IMR-90 (cell line): ENCODE data around the gene CLDN15. TPM values are rescaled to one million over a fixed set of nuclear protein-coding genes. Genes with fewer than 3 reads are reported as not detected.

ENCODE experiments used
- ATAC-seq: fragments of 200-7000 bp; cut with Tn5 transposase; 2 replicates; pipeline ENCODE4 v1.9.1; 2020; ENCODE audit warnings: low read depth, mild to moderate bottlenecking, moderate library complexity
- BruUV-seq: library from RNA; stranded (reverse); fragments of 400-500 nt; replicated peaks from 2 replicates; lab custom pipeline; 2021; lab: Mats Ljungman, UMichigan
- CTCF ChIA-PET: fragments of 300-600 bp; formaldehyde crosslinking; extraction: SDS; loops from one replicate; lab custom pipeline; 2021; ENCODE audit warnings: antibody characterized with exemption; lab: Yijun Ruan, JAX
- POLR2A ChIA-PET: fragments of 300-600 bp; sonication (Branson Sonifier 250); formaldehyde crosslinking; loops from one replicate; lab custom pipeline; 2022; ENCODE audit warnings: antibody characterized with exemption; ENCODE audit not compliant: unreplicated experiment; lab: Charles Lee
- DNase-seq: peaks from one replicate; pipeline ENCODE4 v3.0.0; 2013
- H2AFZ ChIP-seq: replicated peaks from 2 replicates; pipeline ENCODE3; 2013; ENCODE audit warnings: low read length, mild to moderate bottlenecking; ENCODE audit not compliant: poor library complexity
- H2AK5ac ChIP-seq: 2 replicates; pipeline ENCODE4 v1.6.1; 2013; ENCODE audit warnings: low read depth, low read length, inconsistent platforms
- H2AK9ac ChIP-seq: replicated peaks from 2 replicates; pipeline ENCODE3; 2013; ENCODE audit warnings: mild to moderate bottlenecking, low read depth, low read length, moderate library complexity; ENCODE audit not compliant: poor library complexity
- H2BK120ac ChIP-seq: 2 replicates; pipeline ENCODE4 v1.6.1; 2013; ENCODE audit warnings: low read depth, low read length, inconsistent platforms
- H2BK15ac ChIP-seq: 3 replicates; pipeline ENCODE4 v1.6.1; 2013; ENCODE audit warnings: low read depth, low read length, inconsistent platforms
- H2BK20ac ChIP-seq: 2 replicates; pipeline ENCODE4 v1.6.1; 2013; ENCODE audit warnings: low read depth, mild to moderate bottlenecking, inconsistent platforms, low read length, moderate library complexity
- H2BK5ac ChIP-seq: 2 replicates; pipeline ENCODE4 v1.6.1; 2013; ENCODE audit warnings: mild to moderate bottlenecking, low read depth, low read length, inconsistent platforms; ENCODE audit not compliant: poor library complexity, severe bottlenecking
- H3K14ac ChIP-seq: replicated peaks from 2 replicates; pipeline ENCODE4 v1.6.1; 2013; ENCODE audit warnings: low read depth, low read length, inconsistent platforms
- H3K18ac ChIP-seq: 2 replicates; pipeline ENCODE4 v1.6.1; 2013; ENCODE audit warnings: low read depth, low read length, control low read depth
- H3K23ac ChIP-seq: 2 replicates; pipeline ENCODE4 v1.6.1; 2013; ENCODE audit warnings: low read depth, low read length, inconsistent platforms
- H3K27ac ChIP-seq: 2 replicates; pipeline ENCODE4 v1.5.1; 2013; ENCODE audit warnings: mild to moderate bottlenecking, control low read depth, low read length; ENCODE audit not compliant: insufficient read depth
- H3K27me3 ChIP-seq: 2 replicates; pipeline ENCODE4 v1.6.1; 2013; ENCODE audit warnings: low read length; ENCODE audit not compliant: control insufficient read depth, insufficient read depth
- H3K36me3 ChIP-seq: 2 replicates; pipeline ENCODE4 v1.6.1; 2013; ENCODE audit warnings: low read length, mixed read lengths; ENCODE audit not compliant: control insufficient read depth, insufficient read depth
- H3K4ac ChIP-seq: 2 replicates; pipeline ENCODE4 v1.6.1; 2013; ENCODE audit warnings: low read depth, low read length, inconsistent platforms
- H3K4me1 ChIP-seq: 2 replicates; pipeline ENCODE4 v1.6.1; 2013; ENCODE audit warnings: low read length, mixed read lengths; ENCODE audit not compliant: control insufficient read depth, insufficient read depth
- H3K4me2 ChIP-seq: 2 replicates; pipeline ENCODE4 v1.6.1; 2013; ENCODE audit warnings: low read depth, mild to moderate bottlenecking, control low read depth, low read length, moderate library complexity
- H3K4me3 ChIP-seq: 2 replicates; pipeline ENCODE4 v1.5.1; 2013; ENCODE audit warnings: low read depth, mild to moderate bottlenecking, control low read depth, low read length, moderate library complexity; ENCODE audit not compliant: insufficient read depth
- H3K56ac ChIP-seq: 2 replicates; pipeline ENCODE4 v1.6.1; 2013; ENCODE audit warnings: low read length, inconsistent platforms; ENCODE audit not compliant: insufficient read depth; ENCODE audit errors: extremely low read depth
- H3K79me1 ChIP-seq, 2 experiments: 2 replicates each; pipeline ENCODE4 v1.6.1; 2013; ENCODE audit warnings: low read length in 2 of 2, inconsistent platforms in 1 of 2, low read depth in 1 of 2
- H3K9ac ChIP-seq: 2 replicates; pipeline ENCODE4 v1.6.1; 2013; ENCODE audit warnings: low read depth, low read length, control low read depth
- H3K9me1 ChIP-seq: 2 replicates; pipeline ENCODE4 v1.6.1; 2013; ENCODE audit warnings: low read length, inconsistent platforms; ENCODE audit not compliant: insufficient read depth
- H3K9me3 ChIP-seq: 2 replicates; pipeline ENCODE4 v1.6.1; 2013; ENCODE audit warnings: low read length; ENCODE audit not compliant: control insufficient read depth, insufficient read depth
- H4K20me1 ChIP-seq: 2 replicates; pipeline ENCODE4 v1.6.1; 2013; ENCODE audit warnings: low read length, inconsistent platforms; ENCODE audit not compliant: insufficient read depth
- H4K5ac ChIP-seq: 2 replicates; pipeline ENCODE4 v1.6.1; 2013; ENCODE audit warnings: mild to moderate bottlenecking, low read depth, low read length, control low read depth
- H4K8ac ChIP-seq, 2 experiments: 2 replicates each; pipeline ENCODE4 v1.6.1; 2013; ENCODE audit warnings: low read depth in 2 of 2, low read length in 2 of 2, control low read depth in 1 of 2, inconsistent platforms in 1 of 2
- H4K91ac ChIP-seq: 2 replicates; pipeline ENCODE4 v1.6.1; 2013; ENCODE audit warnings: low read depth, low read length, inconsistent platforms; ENCODE audit not compliant: insufficient read depth
- BHLHE40 ChIP-seq: fragments of 150-350 bp; IDR thresholded peaks from 2 replicates; pipeline ENCODE4 v1.6.1; 2016; ENCODE audit warnings: mild to moderate bottlenecking, low read depth, low read length
- CHD1 ChIP-seq: IDR thresholded peaks from 2 replicates; pipeline ENCODE4 v1.6.1; 2012; ENCODE audit warnings: low read depth, low read length, improper control_type of control experiment
- FOS ChIP-seq: fragments of 150-350 bp; IDR thresholded peaks from 2 replicates; pipeline ENCODE4 v1.6.1; 2016; ENCODE audit warnings: low read depth, low read length
- MAFK ChIP-seq: IDR thresholded peaks from 2 replicates; pipeline ENCODE4 v1.6.1; 2012; ENCODE audit warnings: low read depth, low read length, improper control_type of control experiment
- MAZ ChIP-seq: IDR thresholded peaks from 2 replicates; pipeline ENCODE4 v1.6.1; 2012; ENCODE audit warnings: low read depth, mild to moderate bottlenecking, low read length, improper control_type of control experiment, moderate library complexity, borderline replicate concordance
- MXI1 ChIP-seq: IDR thresholded peaks from 2 replicates; pipeline ENCODE4 v1.6.1; 2012; ENCODE audit warnings: low read depth, mild to moderate bottlenecking, low read length, moderate library complexity, borderline replicate concordance
- NFE2L2 ChIP-seq: fragments of 150-350 bp; IDR thresholded peaks from 2 replicates; pipeline ENCODE4 v1.6.1; 2016; ENCODE audit warnings: low read depth, mild to moderate bottlenecking, low read length
- POLR2A ChIP-seq: IDR thresholded peaks from 2 replicates; pipeline ENCODE4 v1.6.1; 2012; ENCODE audit warnings: mild to moderate bottlenecking, low read depth, low read length
- RAD21 ChIP-seq: IDR thresholded peaks from 2 replicates; pipeline ENCODE4 v1.6.1; 2012; ENCODE audit warnings: low read length, improper control_type of control experiment
- SMC3 ChIP-seq: fragments of 150-350 bp; IDR thresholded peaks from 2 replicates; pipeline ENCODE4 v1.6.1; 2016; ENCODE audit warnings: low read depth, mild to moderate bottlenecking, antibody characterized with exemption, low read length, moderate library complexity
- WGBS, 2 experiments: methylation state at CpG; one replicate each; pipeline versions ENCODE4 v1.1.5 to v1.1.7; 2013; ENCODE audit warnings: missing lambda C conversion rate in 2 of 2; ENCODE audit not compliant: insufficient read length in 1 of 2; ENCODE audit errors: extremely low coverage in 2 of 2; 5-methylcytosine and 5-hydroxymethylcytosine counted together
- dilution Hi-C: fragments of 300-500 bp; cut with HindIII; formaldehyde crosslinking; loops from one replicate; pipeline ENCODE4 v1.14.3; 2018; ENCODE audit warnings: low sequenced_read_pairs; ENCODE audit not compliant: unreplicated experiment
- in situ Hi-C: fragments of 300-500 bp; cut with MboI; formaldehyde crosslinking; loops from 3 replicates; pipeline ENCODE4 v1.14.3; 2019; ENCODE audit warnings: low sequenced_read_pairs, inconsistent platforms, mixed read lengths
- intact Hi-C: fragments of 100-400 bp; cut with micrococcal nuclease; formaldehyde crosslinking; loops from 2 replicates; pipeline ENCODE4 v1.10.0; 2022
- polyA plus RNA-seq, 3 experiments: library from polyadenylated mRNA; depleted of rRNA; stranded (reverse); fragments of >200 nt; gene quantifications; 2 replicates each; pipeline ENCODE4 v1.2.3, GENCODE V29; 2012; ENCODE audit warnings: low replicate concordance in 1 of 3
- total RNA-seq: library from RNA; depleted of rRNA; stranded (reverse); fragments of >200 nt; gene quantifications from 2 replicates; pipeline ENCODE4 v1.2.3, GENCODE V29; 2012
- TF ChIP-seq, protein P1 (sequence below): fragments of 150-350 bp; IDR thresholded peaks from 2 replicates; pipeline ENCODE4 v1.6.1; 2017; ENCODE audit warnings: mild to moderate bottlenecking, antibody characterized with exemption, low read length, low read depth

CLDN15 gene
- total and polyA plus RNA-seq, 2 of the 4 experiments (the other 2 are of a cell fraction): 0.72 to 5.4 TPM

DNA sequence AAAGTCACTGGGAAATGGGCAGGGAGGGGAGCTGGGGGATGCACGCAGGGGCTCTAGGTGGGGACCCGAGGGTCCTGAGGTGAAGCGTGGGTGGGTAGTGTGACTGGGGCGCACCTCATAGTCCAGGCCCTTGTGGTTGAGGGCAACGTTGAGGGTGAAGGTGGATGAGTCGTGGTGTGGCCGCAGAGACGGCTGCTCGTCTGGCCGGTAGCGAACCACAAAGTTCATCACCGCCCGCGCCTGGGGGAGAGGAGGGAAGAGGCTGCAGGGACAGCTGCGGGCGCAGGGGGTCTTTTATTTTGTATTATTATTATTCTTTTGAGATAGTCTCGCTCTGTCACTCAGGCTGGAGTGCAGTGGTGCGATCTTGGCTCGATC, 30.9 kb downstream of the CLDN15 start:
- no peak overlapping the region for H3K4me3 ChIP-seq
- no peak overlapping the region for H3K18ac ChIP-seq
- no peak overlapping the region for H4K5ac ChIP-seq
- H3K56ac ChIP-seq: no peak overlapping the region
- no peak overlapping the region for H4K8ac ChIP-seq
- H3K14ac ChIP-seq: no peak overlapping the region
- H4K20me1 ChIP-seq: no peaks in the 10 kb centered on the region; the same call in 1 of the 2 replicates
- no peak overlapping the region for H2AFZ ChIP-seq
- dilution Hi-C loops (no loop called here), in situ Hi-C loops (no loop called here), intact Hi-C loops (no loop called here)
- H3K27me3 ChIP-seq: peaks cover 22% of the 10 kb centered on the region
- H2BK20ac ChIP-seq: no peak overlapping the region
- H2BK5ac ChIP-seq: no peak overlapping the region
- no peak overlapping the region for H2BK120ac ChIP-seq
- H4K91ac ChIP-seq: no peak overlapping the region
- 74% methylated on average over 3 of the region's 19 CpGs; no CpG with 5 or more reads in 1 of the 2 experiments for WGBS, 2 experiments
- H3K27ac ChIP-seq: no peak overlapping the region
- no peak for TF ChIP-seq CHD1
- TF ChIP-seq, protein P1, sequence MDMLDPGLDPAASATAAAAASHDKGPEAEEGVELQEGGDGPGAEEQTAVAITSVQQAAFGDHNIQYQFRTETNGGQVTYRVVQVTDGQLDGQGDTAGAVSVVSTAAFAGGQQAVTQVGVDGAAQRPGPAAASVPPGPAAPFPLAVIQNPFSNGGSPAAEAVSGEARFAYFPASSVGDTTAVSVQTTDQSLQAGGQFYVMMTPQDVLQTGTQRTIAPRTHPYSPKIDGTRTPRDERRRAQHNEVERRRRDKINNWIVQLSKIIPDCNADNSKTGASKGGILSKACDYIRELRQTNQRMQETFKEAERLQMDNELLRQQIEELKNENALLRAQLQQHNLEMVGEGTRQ: no peak
- no peak for TF ChIP-seq POLR2A
- no peak for TF ChIP-seq NFE2L2
- TF ChIP-seq MAZ: no peak
- no peak for TF ChIP-seq SMC3
- TF ChIP-seq MAFK: no peak
- no peak for TF ChIP-seq BHLHE40
- TF ChIP-seq MXI1: no peak
- no peak for TF ChIP-seq FOS
- TF ChIP-seq RAD21: no peak
- H3K4ac ChIP-seq: no peak overlapping the region
- no peak overlapping the region for H2AK9ac ChIP-seq
- H2AK5ac ChIP-seq: no peak overlapping the region
- DNase-seq (no peak), ATAC-seq (no peak)
- H3K36me3 ChIP-seq: peaks cover 39% of the 10 kb centered on the region
- H3K9me1 ChIP-seq: no peaks in the 10 kb centered on the region
- H3K9ac ChIP-seq: no peak overlapping the region
- ChIA-PET CTCF (no interaction called here), POLR2A (no interaction called here)
- no peaks in the 10 kb centered on the region for H3K4me1 ChIP-seq
- H3K9me3 ChIP-seq: no peaks in the 10 kb centered on the region
- BruUV-seq: no TSS peak
- no peak overlapping the region for H3K23ac ChIP-seq
- no peak overlapping the region for H2BK15ac ChIP-seq
- H3K79me1 ChIP-seq: no peaks in the 10 kb centered on the region
- H3K4me2 ChIP-seq: no peak overlapping the region
